ENCODE data around the gene KCNQ2.
"Not testable (repeated sequence)": the region's sequence is repeated elsewhere in the genome, so short reads cannot be mapped to it uniquely, and the experiment has no call there.

The KCNQ2 gene

DNA sequence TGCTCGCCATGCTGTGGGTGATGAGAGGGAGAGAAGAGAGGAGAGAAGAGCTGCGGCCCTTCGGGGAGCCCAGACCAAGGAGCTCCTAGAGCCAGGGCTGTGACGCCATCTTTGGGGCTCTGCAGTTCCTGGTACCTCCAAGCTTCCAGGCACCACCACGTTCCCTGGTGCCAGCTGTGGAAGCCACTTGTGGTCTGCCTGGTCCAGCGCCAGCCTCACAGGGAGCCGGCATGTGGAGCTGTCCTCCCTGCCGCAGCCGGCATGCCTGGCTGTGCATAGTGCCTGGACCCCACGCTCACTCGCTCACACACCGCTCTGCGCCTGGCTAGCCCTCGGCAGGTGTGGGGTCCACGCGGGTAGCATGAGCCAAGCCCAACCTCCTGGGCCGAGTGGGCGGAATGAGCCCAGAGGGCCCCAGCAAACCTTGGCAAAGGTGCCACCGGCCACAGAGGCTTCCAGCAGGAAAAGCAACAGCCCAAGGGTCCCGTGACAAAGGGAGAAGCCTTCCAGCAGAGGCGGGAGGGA lies 92.0 kb downstream of the KCNQ2 start:
- DNase-seq, result no peak

DNA sequence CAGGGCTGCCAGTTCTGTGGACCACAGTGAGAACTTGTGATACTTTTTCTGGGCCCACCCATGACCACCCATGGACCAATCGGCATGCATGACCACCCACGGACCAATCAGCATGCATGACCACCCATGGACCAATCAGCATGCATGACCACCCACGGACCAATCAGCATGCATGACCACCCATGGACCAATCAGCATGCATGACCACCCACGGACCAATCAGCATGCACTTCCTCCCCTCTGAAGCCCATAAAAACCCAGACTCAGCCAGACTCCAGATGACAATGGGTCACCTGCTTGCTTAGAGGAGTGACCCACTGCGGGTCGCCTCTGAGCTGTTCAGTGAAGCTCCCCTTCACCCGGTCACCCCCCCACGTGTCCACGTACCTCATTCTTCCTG lies 92.6 kb downstream of the KCNQ2 start:
- DNase-seq, result not testable (repeated sequence)

DNA sequence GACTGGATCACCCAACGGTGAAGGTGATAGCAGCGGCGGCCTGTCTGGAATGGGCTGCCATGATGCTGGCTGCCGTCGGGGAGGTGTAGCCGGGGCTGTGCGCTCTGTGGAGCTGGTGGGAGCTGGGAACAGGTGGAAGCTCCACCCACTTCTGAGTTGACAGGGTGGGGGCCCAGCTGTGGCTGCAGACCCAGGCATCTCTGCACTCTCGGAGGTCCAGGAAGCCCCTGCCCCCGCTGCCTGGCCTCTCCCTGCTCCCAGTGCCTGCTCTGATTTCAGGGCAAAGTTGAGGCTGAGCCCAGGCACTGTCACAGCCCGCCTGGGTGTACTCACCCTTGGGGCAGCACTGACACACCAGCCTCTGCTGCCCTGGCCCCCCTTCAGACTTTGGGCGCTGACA lies 93.2 kb downstream of the KCNQ2 start:
- DNase-seq, result no peak

DNA sequence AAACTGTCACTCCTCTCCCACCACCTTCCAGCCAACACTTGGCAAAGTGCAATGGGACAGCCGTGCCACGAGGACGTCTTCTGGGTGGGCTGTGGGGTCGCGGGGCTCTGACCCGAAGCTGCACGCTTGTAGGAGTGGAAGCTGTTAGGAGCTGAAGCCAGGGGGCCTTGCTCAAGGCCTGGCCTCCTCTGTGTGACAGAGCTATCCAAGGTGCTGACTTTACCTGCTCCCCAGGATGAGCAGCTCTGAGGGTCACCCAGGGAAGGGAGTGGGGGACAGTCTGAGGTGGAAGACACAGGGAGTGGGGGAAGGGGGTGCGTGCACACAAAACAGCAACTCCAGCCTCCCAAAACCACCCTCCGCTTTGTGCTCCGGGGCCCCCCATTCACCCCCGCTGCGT lies 93.8 kb downstream of the KCNQ2 start:
- DNase-seq, result no peak

DNA sequence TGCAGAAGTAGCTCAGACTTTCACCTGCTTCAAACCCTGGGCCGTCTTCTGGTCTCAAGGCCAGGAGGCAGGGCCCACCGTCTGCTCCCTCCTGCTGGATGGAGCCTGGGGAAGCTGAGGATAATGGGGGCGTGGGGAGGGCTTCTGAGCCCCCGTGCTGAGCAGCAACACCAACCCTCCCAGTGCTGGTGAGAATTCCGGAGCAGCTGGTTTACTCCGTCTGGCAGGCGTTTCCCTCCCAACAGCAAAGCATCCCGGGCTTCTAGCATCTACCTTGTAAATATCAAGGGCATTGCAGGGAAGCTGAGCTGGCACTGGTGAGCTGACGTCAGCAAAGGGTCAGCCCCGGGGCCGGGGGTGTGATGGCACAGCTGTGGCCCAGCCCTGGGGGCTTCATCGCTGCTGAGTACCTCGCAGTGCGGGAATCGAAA lies 94.5 kb downstream of the KCNQ2 start:
- no peak for DNase-seq

DNA sequence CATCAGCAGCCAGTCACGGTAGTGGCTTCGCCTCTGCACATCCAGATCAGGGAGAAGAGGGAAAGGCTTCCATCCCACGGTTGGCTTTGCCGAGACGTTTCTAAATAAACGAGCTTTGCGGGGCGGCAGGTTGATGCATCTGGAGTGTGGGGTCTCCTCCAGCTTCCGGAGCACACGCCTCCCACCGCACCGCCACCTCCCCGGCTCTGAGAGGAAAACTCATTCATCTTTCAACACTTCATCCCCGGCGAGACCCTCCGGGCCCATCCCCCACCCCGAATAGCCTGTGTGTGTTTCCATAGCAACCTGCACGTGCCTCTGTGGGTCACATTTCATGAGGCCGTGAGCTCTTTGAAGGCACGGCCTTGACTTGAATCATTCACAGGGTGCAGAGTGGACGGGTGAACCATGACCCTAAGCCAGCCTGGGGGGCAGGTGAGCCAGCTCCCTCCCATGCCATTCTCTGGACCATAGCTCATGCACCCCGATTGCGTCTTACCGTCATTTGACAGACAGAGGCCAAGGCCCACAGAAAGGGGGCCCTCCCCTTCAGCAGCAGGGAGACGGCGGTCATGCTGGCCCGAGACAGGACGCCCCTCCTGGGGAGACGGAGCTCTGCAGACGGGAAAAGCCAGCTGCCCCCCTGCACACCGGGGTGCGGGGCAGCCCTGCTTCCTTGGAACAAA lies 95.1 kb downstream of the KCNQ2 start:
- DNase-seq, result no peak

DNA sequence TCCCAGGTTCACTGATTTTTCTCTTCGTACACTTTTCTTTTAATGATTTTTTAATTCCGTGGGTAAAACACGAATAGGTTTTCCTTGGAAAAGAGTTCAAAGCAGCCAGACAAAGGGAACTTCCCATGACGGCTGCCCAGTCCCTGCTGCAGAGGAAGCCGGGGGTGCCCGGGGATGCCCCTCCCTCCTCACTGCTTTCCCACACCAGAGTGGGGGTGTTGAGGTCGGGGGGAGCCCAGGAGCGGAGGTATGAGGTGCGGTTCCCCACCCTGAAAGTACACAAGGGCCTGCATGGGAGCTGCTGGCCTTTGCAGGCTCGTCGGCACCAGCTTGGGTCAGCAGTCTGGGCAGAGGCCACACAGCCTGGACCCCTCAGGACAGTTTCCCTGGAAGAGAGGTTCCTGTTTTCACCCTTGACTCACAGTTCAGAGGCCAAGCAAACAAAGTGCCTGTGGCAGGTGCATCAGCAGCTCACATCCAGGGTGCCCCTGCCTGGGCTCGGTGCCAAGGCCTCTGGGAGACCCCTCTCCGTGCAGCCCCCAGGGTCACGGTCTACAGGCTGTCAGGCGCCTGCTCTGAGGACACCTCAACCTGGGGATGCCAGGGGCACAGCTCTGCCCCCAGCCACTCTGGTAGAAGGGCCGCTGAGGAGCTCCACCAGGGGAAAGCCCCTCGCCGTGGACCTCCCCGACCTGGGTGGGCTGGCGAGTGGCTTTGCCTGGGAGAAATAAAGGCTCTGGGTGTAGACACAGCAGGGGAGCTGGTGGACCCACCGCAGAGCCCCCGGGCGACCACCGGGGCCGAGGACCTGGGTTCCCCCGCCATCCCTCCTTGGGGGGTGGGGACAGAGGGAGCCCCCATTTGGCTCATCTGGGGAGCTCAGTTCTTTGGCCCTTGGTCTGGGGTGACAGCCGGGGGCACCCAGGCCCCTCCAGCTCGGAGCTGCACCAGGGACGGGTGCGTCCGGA lies 95.9 kb downstream of the KCNQ2 start:
- no peak for DNase-seq

DNA sequence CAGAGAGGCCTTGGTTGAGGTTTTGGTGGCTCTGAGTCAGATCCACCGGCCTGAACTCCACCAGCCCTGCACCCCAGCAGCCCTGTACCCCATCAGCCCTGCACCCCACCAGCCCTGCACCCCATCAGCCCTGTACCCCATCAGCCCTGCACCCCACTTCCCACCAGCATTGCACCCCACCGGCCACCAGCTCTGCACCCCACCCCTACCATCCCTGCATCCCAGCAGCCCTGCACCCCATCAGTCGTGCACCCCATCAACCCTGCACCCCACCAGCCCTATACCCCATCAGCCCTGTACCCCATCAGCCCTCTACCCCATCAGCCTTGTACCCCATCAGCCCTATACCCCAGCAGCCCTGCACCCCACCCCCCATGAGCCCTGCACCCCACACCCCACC lies 97.0 kb downstream of the KCNQ2 start:
- DNase-seq, result no peak

DNA sequence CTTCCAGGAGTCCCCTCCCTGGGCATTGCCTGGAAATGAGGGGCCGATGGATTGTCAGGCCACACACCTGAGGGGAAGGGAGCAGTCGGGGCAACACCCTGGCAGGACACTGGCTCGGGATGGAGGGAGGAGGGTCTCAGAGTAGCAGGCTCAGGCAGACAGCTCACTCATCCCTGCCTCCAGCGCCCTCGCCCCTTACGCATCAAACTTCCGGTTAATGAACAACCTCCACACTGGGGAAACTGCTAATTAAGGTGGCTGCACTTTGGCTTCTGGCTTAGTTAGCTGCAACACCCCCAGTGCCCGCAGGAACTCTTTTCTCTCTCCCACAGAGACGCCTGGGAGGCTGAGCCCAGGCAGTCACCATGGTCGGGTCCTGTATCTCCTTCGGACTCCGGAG lies 98.0 kb downstream of the KCNQ2 start:
- DNase-seq, result no peak

DNA sequence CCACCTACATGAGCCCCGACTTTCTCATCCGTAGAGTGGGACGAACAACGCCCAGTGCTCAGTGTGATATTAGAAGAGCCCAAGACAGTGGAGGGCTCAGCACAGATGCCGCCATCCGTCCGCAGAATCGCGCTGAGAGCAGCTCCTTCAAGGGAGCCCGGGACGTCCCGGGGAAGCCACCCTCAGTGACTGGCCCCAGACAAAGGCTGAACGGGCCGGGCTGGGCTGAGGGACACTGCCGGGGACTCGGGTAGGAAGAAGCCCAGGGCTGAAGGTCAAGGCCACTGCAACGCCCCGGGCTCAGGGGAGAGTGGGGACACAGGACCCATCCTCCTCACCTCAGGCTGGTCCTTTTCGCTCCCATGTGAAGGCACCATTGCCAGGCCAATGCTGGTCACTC lies 98.5 kb downstream of the KCNQ2 start:
- no peak for DNase-seq

DNA sequence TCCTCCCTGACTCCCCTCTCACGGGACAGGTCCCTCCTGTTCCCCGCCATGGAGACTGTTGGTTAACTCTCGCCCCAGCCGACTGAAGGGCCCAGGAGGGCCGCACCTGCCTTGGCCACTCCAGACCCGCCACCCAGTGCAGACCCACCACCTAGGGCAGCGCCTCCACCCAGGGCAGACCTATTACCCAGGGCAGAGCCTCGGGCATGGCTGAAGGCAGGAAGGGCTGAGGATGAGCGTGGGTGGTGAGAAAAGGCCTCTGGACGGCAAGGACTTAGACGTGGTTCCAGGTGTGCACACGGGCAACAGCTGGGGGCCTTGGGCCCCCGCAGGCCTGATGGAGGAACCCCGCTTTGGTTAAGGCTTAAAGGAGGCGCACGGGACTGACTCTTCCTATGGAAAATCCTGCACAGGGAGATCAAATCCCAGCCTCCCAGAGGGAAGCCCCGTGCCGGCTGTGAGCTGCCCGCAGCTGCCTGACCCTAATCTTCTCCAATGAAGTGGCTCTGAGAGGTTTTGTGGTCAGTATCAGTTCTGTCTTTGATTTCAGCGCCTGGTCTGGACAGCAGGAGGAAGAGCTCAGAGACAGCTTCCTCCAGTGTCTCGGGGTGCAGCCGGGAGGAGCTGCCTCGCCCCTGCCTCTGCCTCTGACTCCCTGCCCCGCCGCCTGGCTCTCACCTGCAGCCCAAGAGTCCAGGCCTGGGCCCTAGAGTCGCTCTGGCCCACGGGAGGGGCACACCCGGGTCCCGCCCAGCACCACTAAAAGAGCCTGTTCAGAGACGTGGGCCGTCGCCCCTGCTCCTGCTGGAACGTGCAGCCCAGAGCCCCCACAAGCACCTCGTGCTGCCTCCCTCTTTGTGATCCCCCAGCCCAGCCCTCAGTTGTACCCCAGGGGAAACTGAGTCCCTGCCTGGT lies 99.2 kb downstream of the KCNQ2 start:
- no peak for DNase-seq

DNA sequence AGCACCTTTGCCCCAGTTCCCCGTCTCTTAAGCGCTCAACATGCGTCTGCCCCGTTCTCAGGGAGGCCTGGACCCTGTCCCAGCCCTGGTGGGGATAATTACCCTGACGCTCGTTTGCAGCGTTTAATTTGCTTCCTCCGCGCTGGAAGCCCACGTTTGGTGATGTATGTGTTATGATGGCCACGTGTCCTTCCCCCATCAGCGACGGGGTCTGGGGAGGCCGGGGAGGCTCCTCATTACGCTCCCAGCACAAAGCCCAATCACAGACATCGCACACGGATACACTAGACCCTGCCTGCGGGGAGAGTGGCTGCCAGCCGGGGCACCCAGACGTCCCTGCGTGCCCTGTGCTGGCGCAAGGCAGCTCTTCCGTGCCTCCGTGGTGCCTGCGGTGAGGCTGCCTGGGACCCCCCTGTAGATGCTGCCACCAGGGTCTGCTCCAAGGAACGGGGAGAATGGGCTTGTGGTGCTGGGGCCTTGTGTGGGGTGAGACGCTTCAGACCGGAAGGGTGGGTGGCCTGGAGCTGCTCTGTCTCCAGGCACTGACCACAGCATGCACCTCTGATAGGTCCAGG lies 101.1 kb downstream of the KCNQ2 start:
- no peak for DNase-seq

DNA sequence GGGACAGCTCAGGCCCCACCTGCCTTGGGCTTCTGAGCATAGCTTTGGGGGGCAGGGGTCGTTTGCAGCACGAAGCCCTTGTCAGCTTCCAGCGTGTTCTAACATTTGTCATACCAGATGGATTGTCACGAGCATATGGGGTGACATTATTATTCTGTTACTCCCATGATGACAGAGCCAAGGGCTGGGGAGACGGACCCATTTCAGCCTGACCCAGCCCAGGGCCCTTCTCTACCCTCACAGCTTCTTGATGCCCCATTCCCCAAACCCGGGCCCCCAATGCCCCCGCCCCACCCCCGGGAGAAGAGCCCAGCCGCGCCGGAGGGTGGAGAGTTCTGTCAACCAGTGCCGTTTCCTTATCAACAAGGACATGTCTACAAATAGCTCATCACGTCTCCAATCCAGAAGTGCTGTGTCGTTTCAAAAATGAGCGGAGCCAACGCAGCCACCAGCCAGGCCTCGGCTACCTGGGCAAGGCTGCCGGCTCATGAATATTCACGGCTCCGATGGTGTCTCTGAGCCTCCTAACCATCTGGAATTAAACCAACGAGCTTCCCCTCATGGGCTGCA lies 101.8 kb downstream of the KCNQ2 start:
- no peak for DNase-seq

DNA sequence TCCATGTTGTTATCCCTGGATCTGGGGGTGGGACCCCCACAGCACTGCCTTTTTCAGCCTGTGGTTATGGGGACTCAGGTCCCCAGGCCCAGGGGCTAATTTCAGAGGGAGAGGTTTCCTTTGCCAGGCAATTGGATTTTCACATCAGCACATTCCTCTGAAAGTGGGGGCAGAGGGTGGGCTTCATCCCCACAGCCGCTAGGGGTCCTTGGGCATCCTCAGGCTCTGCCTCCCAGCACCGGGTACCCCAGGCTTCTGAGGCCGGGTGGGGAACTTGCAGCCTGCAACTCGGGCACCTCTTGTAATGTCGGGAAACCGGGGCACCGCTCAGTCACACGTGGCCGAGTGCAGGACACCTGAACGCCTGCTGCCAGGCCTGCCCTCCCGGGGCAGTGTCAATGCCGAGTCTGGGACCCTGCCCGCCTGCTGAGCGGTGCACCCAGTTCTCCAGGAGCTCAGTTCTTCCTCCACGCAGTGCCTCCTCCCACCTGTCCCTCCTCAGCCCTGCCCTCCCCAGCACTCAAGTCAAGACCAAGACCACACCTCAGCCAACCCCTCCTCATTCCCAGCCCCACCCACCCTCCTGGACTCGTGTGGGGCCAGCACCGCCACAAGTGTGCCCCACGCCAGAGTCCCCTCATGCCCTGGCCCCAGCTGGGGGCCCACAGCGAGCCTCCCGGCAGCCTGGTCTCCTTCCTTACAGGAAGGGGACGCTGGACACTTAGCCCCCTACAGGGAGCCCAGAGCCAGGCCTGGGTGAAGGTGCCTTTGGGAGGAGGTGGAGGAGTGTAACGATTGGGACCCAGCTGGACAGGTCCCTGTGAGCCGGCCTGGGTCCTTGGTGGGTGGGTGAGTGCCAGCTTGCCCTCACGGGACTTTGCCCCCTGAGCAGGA lies 102.5 kb downstream of the KCNQ2 start:
- no peak for DNase-seq

DNA sequence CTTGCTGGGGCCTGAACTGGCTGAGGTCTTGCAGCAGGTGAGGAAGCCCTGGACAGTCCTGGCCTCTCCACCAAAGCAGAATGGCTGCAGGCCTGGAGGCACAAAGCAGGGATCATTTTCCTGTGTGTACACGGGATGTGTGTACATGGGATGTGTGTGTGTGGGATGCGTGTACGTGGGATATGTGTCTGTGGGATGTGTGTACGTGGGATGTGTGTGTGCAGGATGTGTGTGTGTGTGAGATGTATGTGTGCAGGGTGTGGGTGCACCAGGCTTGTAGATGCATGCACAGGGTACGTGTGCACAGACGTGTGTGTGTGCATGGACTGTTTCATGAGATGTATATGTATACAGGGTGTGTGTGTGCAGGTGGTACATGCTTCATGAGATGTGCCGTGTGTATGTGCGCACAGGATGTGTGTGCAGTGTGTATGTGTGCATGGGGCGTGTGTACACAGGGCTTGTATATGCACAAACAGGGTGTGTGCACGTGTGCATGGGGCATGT lies 103.4 kb downstream of the KCNQ2 start:
- DNase-seq, result no peak

DNA sequence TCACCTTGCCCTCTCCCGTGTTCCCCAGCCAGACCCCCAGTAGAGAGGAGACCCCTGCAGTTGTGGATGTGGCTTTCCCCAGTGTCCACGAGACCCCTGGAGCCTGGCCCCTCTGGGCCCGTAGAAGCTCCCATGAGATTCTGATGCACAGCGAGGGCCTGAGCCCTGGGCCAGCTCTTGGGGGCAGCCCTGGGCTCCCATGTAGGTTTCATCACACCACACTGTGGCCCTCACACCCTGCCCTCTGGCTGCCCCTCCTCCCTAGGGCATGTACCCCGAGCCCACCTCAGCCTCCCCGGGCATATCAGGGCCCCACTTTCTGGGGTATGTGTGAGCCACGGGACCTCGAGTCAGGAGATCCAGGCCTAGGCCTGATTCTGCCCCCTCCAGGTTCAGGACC lies 104.3 kb downstream of the KCNQ2 start:
- DNase-seq, result no peak

DNA sequence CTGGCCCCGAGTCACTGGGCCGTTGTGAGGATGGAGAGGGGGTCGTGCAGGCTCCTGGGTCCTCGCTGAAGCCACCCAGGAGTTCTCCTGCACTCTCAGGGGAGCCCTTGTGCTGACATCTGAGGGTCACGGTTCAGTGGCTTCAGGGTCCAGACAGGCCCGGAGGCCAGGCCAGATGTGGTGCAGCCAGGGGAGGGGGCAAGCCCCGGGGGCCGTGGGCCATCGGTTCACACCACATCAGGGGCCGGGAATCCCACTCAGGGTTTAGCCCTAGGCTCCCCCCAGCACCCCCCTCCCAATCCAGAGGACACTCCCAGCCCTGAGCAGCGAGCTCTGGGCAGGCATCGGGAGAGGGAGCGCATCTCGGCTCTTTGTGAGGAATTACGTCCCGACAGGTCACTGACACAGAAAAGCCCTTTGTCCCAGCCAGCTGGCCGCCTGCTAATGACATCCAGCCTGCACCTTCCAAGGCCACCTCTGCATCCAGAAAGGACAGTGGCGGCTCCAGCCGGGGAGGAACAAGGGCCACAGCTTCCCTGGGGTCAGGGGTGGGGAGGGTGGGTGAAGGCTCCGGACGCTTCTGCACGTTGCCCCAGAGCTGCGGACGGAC lies 104.9 kb downstream of the KCNQ2 start:
- no peak for DNase-seq

DNA sequence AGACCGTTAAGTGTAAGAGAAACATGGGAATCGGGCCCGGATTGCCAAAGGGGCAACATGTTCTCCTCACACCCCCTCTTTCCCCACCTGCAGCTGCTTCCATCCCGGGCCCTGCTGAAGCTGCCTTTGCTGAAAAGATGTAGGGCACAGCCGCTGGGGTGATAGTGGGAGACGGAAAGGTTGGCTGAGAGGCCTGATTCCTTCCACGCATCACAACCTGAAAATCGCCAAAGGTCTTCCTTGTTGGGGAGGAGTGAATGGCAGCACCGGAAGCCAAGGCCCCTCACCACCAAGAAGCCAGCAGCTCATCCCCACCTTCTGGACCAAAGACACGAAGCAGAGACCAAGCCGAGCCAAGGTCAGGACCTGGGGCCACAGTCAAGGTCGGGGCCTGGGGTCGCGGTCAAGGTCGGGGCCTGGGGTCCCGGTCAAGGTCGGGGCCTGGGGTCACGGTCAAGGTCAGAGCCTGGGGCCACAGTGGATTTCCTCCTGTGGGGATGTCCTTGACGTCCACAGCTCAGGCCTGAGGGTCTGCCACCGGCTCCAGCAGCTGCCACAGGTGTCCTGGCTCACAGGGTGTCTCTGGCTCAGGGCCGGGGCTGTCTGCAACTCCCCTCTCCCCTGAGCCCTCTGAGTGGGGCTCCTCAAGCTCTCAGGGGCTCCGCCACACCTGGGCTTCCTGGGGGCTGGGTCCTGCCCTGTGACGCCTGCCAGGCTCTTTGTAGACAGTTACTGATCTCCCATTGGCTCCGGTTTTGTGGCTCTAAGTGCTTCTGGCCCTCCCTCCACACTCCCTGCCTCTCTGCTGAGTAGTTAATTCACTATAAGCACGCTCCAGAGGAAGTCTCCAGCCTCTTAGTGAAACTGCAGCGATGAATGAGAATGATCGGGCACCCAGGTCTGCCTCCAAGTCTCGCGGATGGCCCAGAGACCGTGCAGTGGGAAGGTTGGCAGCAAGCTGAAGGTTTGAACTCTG lies 105.8 kb downstream of the KCNQ2 start:
- DNase-seq, result no peak
